Lung (tissue), 12 donors: ENCODE measurements around the gene FAM76B. TPM values are rescaled to one million over a fixed set of nuclear protein-coding genes. Genes with fewer than 3 reads are reported as not detected.

Experiments used
- ATAC-seq: fragments of 200-7000 bp; cut with Tn5 transposase; one replicate; pipeline ENCODE4 v1.9.1; 2020; ENCODE audit warnings: moderate number of reproducible peaks; ENCODE audit not compliant: insufficient read depth, low FRiP score
- DNase-seq, 3 donors: peaks; one replicate each; pipeline ENCODE4 v3.0.0-alpha.2; 2013 to 2017
- H3K27ac ChIP-seq, 2 donors: one replicate each; pipeline ENCODE4 v1.5.1; 2013; ENCODE audit warnings: mild to moderate bottlenecking in 2 of 2, moderate library complexity in 2 of 2, control low read depth in 1 of 2, inconsistent platforms in 1 of 2, low read depth in 1 of 2, low read length in 1 of 2
- H3K27me3 ChIP-seq, 3 donors: one replicate each; pipeline ENCODE4 v1.5.1; 2013; ENCODE audit warnings: low read length in 2 of 3; ENCODE audit not compliant: control insufficient read depth in 3 of 3, insufficient read depth in 3 of 3
- H3K36me3 ChIP-seq, 4 donors: one replicate each; pipeline ENCODE4 v1.5.1; 2013; ENCODE audit warnings: low read length in 4 of 4, mild to moderate bottlenecking in 1 of 4, moderate library complexity in 1 of 4; ENCODE audit not compliant: control insufficient read depth in 4 of 4, insufficient read depth in 4 of 4
- H3K4me1 ChIP-seq, 5 donors: one replicate each; pipeline ENCODE4 v1.5.1; 2013; ENCODE audit warnings: low read length in 5 of 5, mild to moderate bottlenecking in 2 of 5, moderate library complexity in 1 of 5; ENCODE audit not compliant: control insufficient read depth in 5 of 5, insufficient read depth in 5 of 5
- H3K4me3 ChIP-seq: one replicate; pipeline ENCODE4 v1.5.1; 2013; ENCODE audit warnings: mild to moderate bottlenecking, control low read depth, moderate library complexity
- H3K9ac ChIP-seq, 2 donors: one replicate each; pipeline ENCODE4 v1.5.1; 2013; ENCODE audit warnings: low read length in 2 of 2, control low read depth in 1 of 2; ENCODE audit not compliant: insufficient read depth in 1 of 2
- H3K9me3 ChIP-seq, 4 donors: one replicate each; pipeline ENCODE4 v1.5.1; 2013; ENCODE audit warnings: low read length in 3 of 4, mild to moderate bottlenecking in 1 of 4, moderate library complexity in 1 of 4; ENCODE audit not compliant: control insufficient read depth in 4 of 4, insufficient read depth in 3 of 4
- CTCF ChIP-seq: IDR thresholded peaks from 2 replicates; pipeline ENCODE4 v1.5.1; 2012; ENCODE audit warnings: mild to moderate bottlenecking; ENCODE audit errors: control extremely low read depth, extremely low read depth
- WGBS, 2 donors: extraction: QIAGEN DNeasy Blood & Tissue Kit; methylation state at CpG; one replicate each; pipeline ENCODE4 v1.1.7; 2013; 5-methylcytosine and 5-hydroxymethylcytosine counted together
- polyA plus RNA-seq, 2 donors: library from polyadenylated mRNA; stranded (reverse); fragments of 200-250 nt; gene quantifications; one replicate each; pipeline ENCODE4 v1.2.1, GENCODE V29; 2013
- total RNA-seq, 2 donors: library from RNA; depleted of rRNA in 1 of 2; stranded (reverse); fragments of >200 nt in 1 of 2; gene quantifications; one replicate each; pipeline ENCODE4 v1.2.1, GENCODE V29; 2014 to 2021
- donor health status: control.
- donor health status: control.
- donor health status: Bipolar disorder and iron deficiency.
- donor health status: healthy.
- donor health status: DM: yes; HTN: yes; CAD: no.

FAM76B gene
- total and polyA plus RNA-seq, 4 donors, result 10.2 to 54.0 (median 17.0) TPM

DNA sequence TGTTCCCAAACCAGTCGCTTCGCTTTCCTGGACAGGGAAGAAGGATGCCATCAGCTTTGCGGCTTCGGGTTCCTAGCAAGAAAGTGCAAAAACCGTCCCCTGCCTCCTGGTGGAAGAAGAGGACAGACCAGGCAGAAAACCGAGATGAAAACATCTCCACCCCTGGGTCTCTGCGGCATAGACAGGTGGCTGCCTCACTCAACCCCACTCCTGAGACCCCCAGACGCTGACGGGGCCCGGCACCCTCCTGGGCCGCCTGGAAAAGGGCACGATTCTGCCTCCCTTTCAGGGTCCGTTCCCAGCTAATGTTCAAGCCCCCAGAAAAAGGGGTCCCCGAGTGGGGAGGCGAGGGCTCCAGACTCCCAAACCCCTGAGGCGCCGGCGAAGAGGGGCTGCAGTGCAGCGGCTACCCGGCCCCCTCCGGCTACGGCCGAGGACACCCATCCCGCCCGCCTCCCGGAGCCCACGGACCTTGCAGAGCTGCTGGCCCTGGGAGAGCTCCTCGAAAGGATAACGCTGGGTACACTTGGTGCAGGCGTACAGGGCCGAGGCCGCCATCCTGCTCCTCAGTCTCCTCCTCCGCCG is 569 bp downstream of the FAM76B start:
- WGBS, 2 donors, result 0% methylated on average over 33 to 34 of the region's 34 CpGs
- H3K9ac ChIP-seq, result peak overlapping the region; percentile 92
- no peaks in the 10 kb centered on the region for H3K27me3 ChIP-seq
- no peak for ATAC-seq
- no peak for TF ChIP-seq CTCF
- peak; percentile 62 to 68 (median 66) for DNase-seq
- peak overlapping the region; percentile 87 to 98 for H3K27ac ChIP-seq
- peaks cover 0 to 23% (median 14%) of the 10 kb centered on the region in 5 donors for H3K4me1 ChIP-seq
- no peaks in the 10 kb centered on the region for H3K9me3 ChIP-seq
- H3K36me3 ChIP-seq, result peaks cover 0 to 22% (median 13%) of the 10 kb centered on the region in 4 donors
- H3K4me3 ChIP-seq, result peak overlapping the region; percentile 67

DNA sequence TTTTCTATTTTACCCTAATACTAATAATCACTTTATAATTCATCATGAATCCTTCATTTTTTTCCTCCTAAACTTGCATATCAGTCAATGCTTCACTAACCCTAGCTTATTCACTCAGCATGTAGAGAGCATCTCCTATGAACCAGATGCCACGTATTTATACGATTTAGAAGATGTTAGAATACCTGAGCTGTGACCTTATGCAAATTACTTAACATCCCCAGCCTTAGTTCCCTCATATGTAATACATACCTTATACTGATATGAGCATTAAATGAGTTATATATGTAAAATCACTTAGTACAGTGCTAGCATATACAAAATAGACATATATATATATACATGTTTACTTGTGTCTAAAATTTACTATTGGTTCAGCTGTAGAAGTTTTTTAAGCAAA is 9.0 kb downstream of the FAM76B start:
- no peak for TF ChIP-seq CTCF
- DNase-seq, result no peak
- ATAC-seq, result no peak
- WGBS, 2 donors, result 94 to 96% methylated on average over 2 of the region's 2 CpGs
- Histone ChIP-seq H3K27me3 (no peaks in the 10 kb centered on the region), H3K9me3 (no peaks in the 10 kb centered on the region), H3K4me3 (no peak overlapping the region), H3K36me3 (peaks cover 6 to 52% (median 29%) of the 10 kb centered on the region in 4 donors), H3K4me1 (no peaks in the 10 kb centered on the region), H3K9ac (no peak overlapping the region), H3K27ac (no peak overlapping the region)

DNA sequence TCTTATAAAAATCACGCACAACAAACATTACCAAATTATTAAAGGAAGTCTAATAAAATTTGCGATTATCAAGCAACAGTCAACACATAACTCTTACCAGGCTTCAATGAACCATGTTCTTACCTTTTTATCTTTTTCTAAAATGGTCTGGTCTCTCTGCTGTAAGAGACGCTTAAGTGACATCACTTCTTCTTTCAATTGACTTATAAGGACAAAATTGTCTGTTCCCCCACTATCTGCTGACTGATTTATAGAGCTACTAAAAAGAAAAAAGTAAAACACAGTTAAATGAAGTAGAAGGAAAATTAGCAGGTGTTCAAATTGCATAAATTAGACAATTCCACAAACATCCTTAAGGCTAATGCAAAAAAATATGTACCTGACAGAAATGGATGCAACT is 10.9 kb downstream of the FAM76B start:
- WGBS, 2 donors, result 92 to 95% methylated on average over 3 of the region's 3 CpGs
- TF ChIP-seq CTCF, result no peak
- no peak for DNase-seq
- H3K9ac ChIP-seq, result no peak overlapping the region
- no peak for ATAC-seq
- no peaks in the 10 kb centered on the region for H3K27me3 ChIP-seq
- H3K4me1 ChIP-seq, result no peaks in the 10 kb centered on the region
- H3K9me3 ChIP-seq, result no peaks in the 10 kb centered on the region
- H3K36me3 ChIP-seq, result peaks cover 6 to 46% (median 30%) of the 10 kb centered on the region in 4 donors
- no peak overlapping the region for H3K4me3 ChIP-seq
- H3K27ac ChIP-seq, result no peak overlapping the region

GRCh38 chr11:95776859-95777258 is 12.7 kb downstream of the FAM76B start:
- Histone ChIP-seq H3K27me3 (no peaks in the 10 kb centered on the region), H3K9ac (no peak overlapping the region), H3K36me3 (peaks cover 2 to 41% (median 25%) of the 10 kb centered on the region in 4 donors), H3K9me3 (no peaks in the 10 kb centered on the region), H3K4me1 (no peaks in the 10 kb centered on the region), H3K4me3 (no peak overlapping the region), H3K27ac (no peak overlapping the region)
- DNase-seq (no peak), ATAC-seq (no peak)
- no peak for TF ChIP-seq CTCF
